Measurements from ENCODE around the gene GALK1. TPM values are rescaled to one million over a fixed set of nuclear protein-coding genes. Genes with fewer than 3 reads are reported as not detected.

The GALK1 gene
- total RNA-seq, 1 experiment from 2014 or later, result 75.0 TPM

DNA sequence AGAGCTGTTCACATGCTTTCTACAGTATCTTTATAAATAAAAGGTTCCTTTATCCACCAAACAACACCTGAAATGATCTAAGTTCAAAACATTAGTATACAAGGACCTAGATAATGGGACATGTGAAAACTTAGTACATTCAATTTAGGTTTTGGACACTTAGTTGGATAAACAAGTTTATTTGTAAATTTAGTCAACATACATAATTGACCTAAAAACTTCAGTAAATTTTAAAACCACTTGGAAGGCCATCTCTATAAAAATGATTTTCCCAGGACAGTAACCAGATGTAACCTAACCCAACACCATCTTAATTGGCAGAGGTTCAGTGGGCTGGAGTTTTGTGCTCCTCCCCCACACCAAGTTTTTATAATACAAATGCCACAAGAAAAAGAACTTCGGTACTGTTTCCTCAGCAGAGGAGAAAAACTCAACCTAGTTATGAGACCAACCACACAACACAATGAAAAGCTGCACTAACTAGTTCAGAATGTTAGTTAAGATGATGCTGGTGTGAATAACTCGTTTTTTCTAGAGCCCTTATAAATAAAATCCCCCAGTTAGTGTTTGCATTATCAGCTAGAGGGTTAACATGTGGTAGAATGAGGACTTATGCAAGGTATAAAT lies 12.4 kb upstream of the GALK1 start:
- peak overlapping the region; percentile 81 for H3K4me3 ChIP-seq (ENCODE audit: low read length)
- ATAC-seq (no peak), DNase-seq (no peak)
- H3F3A ChIP-seq (ENCODE audit: low read length, unreplicated experiment), result peaks cover 16% of the 10 kb centered on the region
- peak overlapping the region; percentile 92 for H3K4me2 ChIP-seq (ENCODE audit: low read length)
- H3K9me3 ChIP-seq (ENCODE audit: low read length), result no peaks in the 10 kb centered on the region
- H3K36me3 ChIP-seq (ENCODE audit: low read depth, low read length), result peaks cover 30% of the 10 kb centered on the region
- peaks cover 28% of the 10 kb centered on the region for H3K4me1 ChIP-seq (ENCODE audit: insufficient read depth, low read length)
- H3K79me2 ChIP-seq (ENCODE audit: low read length), result peaks cover 31% of the 10 kb centered on the region
- BruUV-seq (replicated peaks), result no TSS peak
- intact Hi-C loops (cut with micrococcal nuclease), result no loop called here
- no peak overlapping the region for H2AFZ ChIP-seq (ENCODE audit: low read length)
- CTCF ChIA-PET, result no interaction called here
- POLR2A ChIA-PET (ENCODE audit: unreplicated experiment), result interaction anchor here (0.6 kb wide), 1 partner anchor 208 kb away, joined by 4 read pairs; no protein-coding TSS in a partner anchor
- no peak overlapping the region for H3K27ac ChIP-seq (ENCODE audit: low read length)
- no peaks in the 10 kb centered on the region for H3K27me3 ChIP-seq (ENCODE audit: low read length)
- H3K9ac ChIP-seq (ENCODE audit: low read length), result peak overlapping the region; percentile 92; the same call in 1 of the 2 replicates
- no peaks in the 10 kb centered on the region for H3K9me2 ChIP-seq (replicated peaks; ENCODE audit: low read length)
- TF ChIP-seq EZH2phosphoT487 (IDR thresholded peaks at IDR 0.05; ENCODE audit: borderline replicate concordance, low read length) (no peak), EZH2 (IDR thresholded peaks at IDR 0.05; ENCODE audit: low read length, unreplicated experiment) (no peak)
- TF ChIP-seq, protein P1, sequence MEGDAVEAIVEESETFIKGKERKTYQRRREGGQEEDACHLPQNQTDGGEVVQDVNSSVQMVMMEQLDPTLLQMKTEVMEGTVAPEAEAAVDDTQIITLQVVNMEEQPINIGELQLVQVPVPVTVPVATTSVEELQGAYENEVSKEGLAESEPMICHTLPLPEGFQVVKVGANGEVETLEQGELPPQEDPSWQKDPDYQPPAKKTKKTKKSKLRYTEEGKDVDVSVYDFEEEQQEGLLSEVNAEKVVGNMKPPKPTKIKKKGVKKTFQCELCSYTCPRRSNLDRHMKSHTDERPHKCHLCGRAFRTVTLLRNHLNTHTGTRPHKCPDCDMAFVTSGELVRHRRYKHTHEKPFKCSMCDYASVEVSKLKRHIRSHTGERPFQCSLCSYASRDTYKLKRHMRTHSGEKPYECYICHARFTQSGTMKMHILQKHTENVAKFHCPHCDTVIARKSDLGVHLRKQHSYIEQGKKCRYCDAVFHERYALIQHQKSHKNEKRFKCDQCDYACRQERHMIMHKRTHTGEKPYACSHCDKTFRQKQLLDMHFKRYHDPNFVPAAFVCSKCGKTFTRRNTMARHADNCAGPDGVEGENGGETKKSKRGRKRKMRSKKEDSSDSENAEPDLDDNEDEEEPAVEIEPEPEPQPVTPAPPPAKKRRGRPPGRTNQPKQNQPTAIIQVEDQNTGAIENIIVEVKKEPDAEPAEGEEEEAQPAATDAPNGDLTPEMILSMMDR (conservative IDR thresholded peaks at IDR 0.05; ENCODE audit: low read depth, low read length), result no peak
- H4K20me1 ChIP-seq (ENCODE audit: low read length), result peaks cover 31% of the 10 kb centered on the region

DNA sequence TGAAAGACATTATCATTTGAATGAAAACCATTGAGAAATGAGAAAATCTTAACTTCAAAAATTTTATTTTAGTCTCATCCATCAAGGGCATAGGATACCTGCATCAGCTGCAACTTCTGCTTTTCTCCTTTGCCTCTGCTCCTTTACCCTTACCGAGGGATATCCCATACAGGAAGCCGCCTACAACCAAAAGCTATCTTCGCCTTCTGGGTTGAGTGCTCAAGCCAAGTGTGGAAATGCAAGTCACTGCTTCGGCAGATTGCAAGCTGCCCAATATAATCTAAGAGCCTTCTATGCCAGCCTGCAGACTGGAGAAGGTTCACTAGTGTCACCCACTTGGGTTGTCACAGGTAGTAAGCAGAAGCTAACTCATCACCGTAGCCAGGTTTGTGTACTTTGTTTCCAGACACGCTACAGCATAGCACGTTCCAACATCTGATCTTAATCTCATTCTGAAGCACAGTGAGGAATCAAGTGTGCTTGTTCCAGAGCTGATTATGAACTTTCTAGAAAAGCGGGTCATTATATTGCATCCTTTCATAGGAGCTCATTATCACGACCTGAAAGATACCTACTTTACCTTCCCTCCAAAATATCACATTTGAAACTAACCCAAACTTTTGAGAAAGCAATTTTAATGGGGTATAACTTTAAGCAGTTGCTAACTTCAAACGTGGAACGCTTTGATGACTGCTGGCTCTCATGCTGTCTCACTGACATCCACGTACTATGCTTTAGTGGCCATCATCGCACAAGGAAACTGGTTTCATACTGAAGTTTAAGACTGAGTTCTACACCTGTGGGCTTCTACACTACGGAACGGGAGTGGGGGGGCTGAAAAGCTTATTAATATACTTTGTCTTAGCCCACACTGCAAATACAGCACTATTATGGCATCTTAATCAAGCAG lies 11.6 kb upstream of the GALK1 start:
- no peak for DNase-seq
- Histone ChIP-seq H3F3A (ENCODE audit: low read length, unreplicated experiment) (peaks cover 16% of the 10 kb centered on the region), H2AFZ (ENCODE audit: low read length) (no peak overlapping the region), H3K79me2 (ENCODE audit: low read length) (peaks cover 31% of the 10 kb centered on the region), H3K4me2 (ENCODE audit: low read length) (peak overlapping the region; percentile 92), H4K20me1 (ENCODE audit: low read length) (peaks cover 31% of the 10 kb centered on the region), H3K9me3 (ENCODE audit: low read length) (no peaks in the 10 kb centered on the region), H3K4me1 (ENCODE audit: insufficient read depth, low read length) (peaks cover 28% of the 10 kb centered on the region), H3K27me3 (ENCODE audit: low read length) (no peaks in the 10 kb centered on the region), H3K27ac (ENCODE audit: low read length) (no peak overlapping the region), H3K36me3 (ENCODE audit: low read depth, low read length) (peaks cover 30% of the 10 kb centered on the region), H3K9me2 (replicated peaks; ENCODE audit: low read length) (no peaks in the 10 kb centered on the region), H3K9ac (ENCODE audit: low read length) (no peak overlapping the region), H3K4me3 (ENCODE audit: low read length) (peak overlapping the region; percentile 81)
- ChIA-PET POLR2A (ENCODE audit: unreplicated experiment) (interaction anchor here (0.6 to 0.7 kb wide), 6 partner anchors 11 to 183 kb away, joined by 3 to 7 read pairs (median 4); partner anchors contain the start of genes GALK1, TRIM47, TRIM65 and WBP2), CTCF (no interaction called here)
- intact Hi-C loops (cut with micrococcal nuclease), result no loop called here
- ATAC-seq, result no peak; the same call in 1 of the 2 replicates
- TF ChIP-seq EZH2phosphoT487 (IDR thresholded peaks at IDR 0.05; ENCODE audit: borderline replicate concordance, low read length) (no peak), EZH2 (IDR thresholded peaks at IDR 0.05; ENCODE audit: low read length, unreplicated experiment) (no peak)
- TF ChIP-seq, protein P1 (conservative IDR thresholded peaks at IDR 0.05; ENCODE audit: low read depth, low read length), result no peak
- no TSS peak for BruUV-seq (replicated peaks)

Measured in PC-3 (cell line).